ENCODE measurements around the gene HLX.

Gene HLX

DNA sequence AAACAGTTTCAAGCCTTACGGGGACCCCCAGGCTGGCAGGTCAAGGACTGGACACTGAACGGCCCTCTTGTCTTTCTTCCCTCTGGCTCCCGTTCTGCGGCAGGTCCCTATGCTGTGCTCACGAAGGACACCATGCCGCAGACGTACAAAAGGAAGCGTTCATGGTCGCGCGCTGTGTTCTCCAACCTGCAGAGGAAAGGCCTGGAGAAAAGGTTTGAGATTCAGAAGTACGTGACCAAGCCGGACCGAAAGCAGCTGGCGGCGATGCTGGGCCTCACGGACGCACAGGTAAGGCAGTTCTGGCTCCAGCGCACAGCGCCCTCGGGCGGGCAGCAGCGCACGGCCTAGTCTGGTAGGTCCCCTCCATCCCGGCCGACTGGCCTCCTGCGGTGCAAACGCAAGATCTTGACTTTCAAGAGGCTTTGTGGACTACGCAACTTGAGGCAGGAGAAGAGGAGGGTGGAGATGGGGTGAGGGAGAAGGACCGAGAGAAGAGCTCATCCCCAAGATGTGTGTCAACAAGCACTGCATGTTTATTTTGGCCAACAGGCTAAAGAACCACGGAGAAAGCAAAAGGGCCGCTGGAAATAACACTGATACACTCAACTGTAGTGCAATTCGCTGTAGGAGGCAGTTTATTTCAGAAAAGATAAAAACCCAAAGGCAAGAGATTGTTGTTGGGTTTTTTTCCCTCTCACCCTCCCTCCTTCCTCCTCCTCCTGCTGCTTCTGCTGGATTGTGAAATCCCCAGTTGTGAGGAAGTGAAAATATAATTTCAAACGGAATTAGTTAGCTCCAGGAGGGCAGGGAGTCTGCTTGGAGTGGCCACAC is 3.0 kb downstream of the HLX start:
- Histone ChIP-seq H2AFZ (ENCODE audit: low read length) (no peak overlapping the region), H3K79me2 (ENCODE audit: low read length) (no peaks in the 10 kb centered on the region), H3K9me2 (replicated peaks; ENCODE audit: insufficient read depth, low read length) (no peaks in the 10 kb centered on the region), H3K4me1 (ENCODE audit: low read length) (peaks cover 7% of the 10 kb centered on the region; the same call in 1 of the 2 replicates), H3K9me3 (replicated peaks; ENCODE audit: insufficient read depth, low read length) (no peaks in the 10 kb centered on the region), H3K27me3 (replicated peaks; ENCODE audit: insufficient read depth, low read length) (no peaks in the 10 kb centered on the region), H3K36me3 (replicated peaks; ENCODE audit: insufficient read depth, low read length) (no peaks in the 10 kb centered on the region), H3K27ac (ENCODE audit: low read length) (no peak overlapping the region), H3K9ac (ENCODE audit: low read length) (no peak overlapping the region), H4K20me1 (ENCODE audit: insufficient read depth, low read length) (no peaks in the 10 kb centered on the region), H3F3A (ENCODE audit: insufficient read depth, low read length) (0 out of 2 replicates have a peak, but pooled peaks cover 3% of the 10 kb centered on the region), H3K4me2 (ENCODE audit: low read depth, low read length) (no peak overlapping the region), H3K4me3 (ENCODE audit: low read length) (no peak overlapping the region)
- TF ChIP-seq CTCF (IDR thresholded peaks at IDR 0.05; ENCODE audit: low read length) (no peak), EZH2phosphoT487 (IDR thresholded peaks at IDR 0.05; ENCODE audit: low read length) (no peak), EZH2 (optimal IDR thresholded peaks at IDR 0.05; ENCODE audit: low read depth, low read length) (no peak)
- no peak for DNase-seq

- Histone ChIP-seq H3K9me2 (replicated peaks; ENCODE audit: insufficient read depth, low read length) (no peaks in the 10 kb centered on the region), H3K9me3 (replicated peaks; ENCODE audit: insufficient read depth, low read length) (no peaks in the 10 kb centered on the region), H3K36me3 (replicated peaks; ENCODE audit: insufficient read depth, low read length) (no peaks in the 10 kb centered on the region), H3K9ac (ENCODE audit: low read length) (no peak overlapping the region), H2AFZ (ENCODE audit: low read length) (no peak overlapping the region), H3K4me1 (ENCODE audit: low read length) (0 out of 2 replicates have a peak, but pooled peaks cover 3% of the 10 kb centered on the region), H4K20me1 (ENCODE audit: insufficient read depth, low read length) (no peaks in the 10 kb centered on the region), H3K27me3 (replicated peaks; ENCODE audit: insufficient read depth, low read length) (no peaks in the 10 kb centered on the region), H3K79me2 (ENCODE audit: low read length) (no peaks in the 10 kb centered on the region), H3F3A (ENCODE audit: insufficient read depth, low read length) (0 out of 2 replicates have a peak, but pooled peaks cover 3% of the 10 kb centered on the region), H3K4me3 (ENCODE audit: low read length) (no peak overlapping the region), H3K4me2 (ENCODE audit: low read depth, low read length) (no peak overlapping the region), H3K27ac (ENCODE audit: low read length) (no peak overlapping the region)
- TF ChIP-seq EZH2 (optimal IDR thresholded peaks at IDR 0.05; ENCODE audit: low read depth, low read length) (no peak), CTCF (IDR thresholded peaks at IDR 0.05; ENCODE audit: low read length) (no peak), EZH2phosphoT487 (IDR thresholded peaks at IDR 0.05; ENCODE audit: low read length) (no peak)
- DNase-seq = no peak
Observed at GRCh38 chr1:220884109-220884980, 5.1 kb downstream of the HLX start.

DNA sequence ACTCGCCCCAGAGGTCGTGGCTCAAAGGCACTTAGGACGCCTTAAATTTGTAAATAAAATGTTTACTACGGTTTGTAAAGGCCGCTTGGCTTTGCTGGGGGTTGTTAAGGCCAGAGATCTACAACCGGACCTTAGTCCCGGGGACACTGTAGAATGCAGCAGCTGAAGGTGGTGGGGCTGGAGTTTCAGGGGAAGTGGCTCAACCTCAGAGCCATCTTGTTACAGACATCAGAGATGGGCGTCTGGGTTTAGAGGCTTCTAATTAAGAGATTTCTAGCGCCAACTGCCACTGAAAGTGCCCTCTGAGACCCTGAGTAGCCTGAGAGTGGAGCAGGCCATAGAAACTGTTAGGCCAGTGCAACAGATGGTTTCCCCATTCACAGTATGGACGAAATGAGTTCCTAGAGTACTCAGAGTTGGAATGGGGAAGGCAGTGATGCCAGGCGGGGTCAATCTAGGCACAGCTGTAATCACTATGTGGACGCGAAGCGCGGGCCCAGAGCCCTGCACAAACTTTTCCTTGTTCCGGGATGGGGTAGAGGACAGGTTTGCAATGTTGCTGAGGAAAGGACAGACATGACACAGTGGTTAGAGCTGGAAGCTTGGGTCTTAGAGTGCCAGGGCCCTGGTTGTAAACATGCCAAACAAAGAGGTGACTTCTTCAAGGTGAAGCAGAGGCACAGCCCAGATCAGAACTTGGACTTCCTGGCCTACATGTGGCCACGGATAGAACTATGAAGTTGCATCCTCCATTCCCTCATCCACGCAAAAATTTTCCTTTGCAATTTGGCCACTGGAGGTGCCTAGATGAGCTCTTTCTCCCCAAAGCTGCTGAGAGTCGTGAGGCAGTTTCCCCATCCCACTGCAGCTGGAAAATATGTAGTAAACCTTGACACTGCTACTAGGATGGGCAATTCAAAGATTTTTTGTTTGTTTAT is 6.0 kb downstream of the HLX start:
- 0 out of 2 replicates have a peak, but pooled peaks cover 2% of the 10 kb centered on the region for H3K4me1 ChIP-seq (ENCODE audit: low read length)
- H3K27me3 ChIP-seq (replicated peaks; ENCODE audit: insufficient read depth, low read length) = no peaks in the 10 kb centered on the region
- H3K9me2 ChIP-seq (replicated peaks; ENCODE audit: insufficient read depth, low read length) = no peaks in the 10 kb centered on the region
- H3K4me2 ChIP-seq (ENCODE audit: low read depth, low read length) = no peak overlapping the region
- no peak overlapping the region for H3K4me3 ChIP-seq (ENCODE audit: low read length)
- no peak overlapping the region for H3K27ac ChIP-seq (ENCODE audit: low read length)
- no peaks in the 10 kb centered on the region for H3K79me2 ChIP-seq (ENCODE audit: low read length)
- H3K36me3 ChIP-seq (replicated peaks; ENCODE audit: insufficient read depth, low read length) = no peaks in the 10 kb centered on the region
- no peaks in the 10 kb centered on the region for H3F3A ChIP-seq (ENCODE audit: insufficient read depth, low read length)
- TF ChIP-seq EZH2 (optimal IDR thresholded peaks at IDR 0.05; ENCODE audit: low read depth, low read length) = no peak
- TF ChIP-seq CTCF (IDR thresholded peaks at IDR 0.05; ENCODE audit: low read length) = no peak
- TF ChIP-seq EZH2phosphoT487 (IDR thresholded peaks at IDR 0.05; ENCODE audit: low read length) = no peak
- no peaks in the 10 kb centered on the region for H4K20me1 ChIP-seq (ENCODE audit: insufficient read depth, low read length)
- H3K9ac ChIP-seq (ENCODE audit: low read length) = no peak overlapping the region
- H3K9me3 ChIP-seq (replicated peaks; ENCODE audit: insufficient read depth, low read length) = no peaks in the 10 kb centered on the region
- DNase-seq = no peak
- no peak overlapping the region for H2AFZ ChIP-seq (ENCODE audit: low read length)

Measured in MM.1S (cell line).